Measurements from ENCODE around the gene TCEA2.

DNA sequence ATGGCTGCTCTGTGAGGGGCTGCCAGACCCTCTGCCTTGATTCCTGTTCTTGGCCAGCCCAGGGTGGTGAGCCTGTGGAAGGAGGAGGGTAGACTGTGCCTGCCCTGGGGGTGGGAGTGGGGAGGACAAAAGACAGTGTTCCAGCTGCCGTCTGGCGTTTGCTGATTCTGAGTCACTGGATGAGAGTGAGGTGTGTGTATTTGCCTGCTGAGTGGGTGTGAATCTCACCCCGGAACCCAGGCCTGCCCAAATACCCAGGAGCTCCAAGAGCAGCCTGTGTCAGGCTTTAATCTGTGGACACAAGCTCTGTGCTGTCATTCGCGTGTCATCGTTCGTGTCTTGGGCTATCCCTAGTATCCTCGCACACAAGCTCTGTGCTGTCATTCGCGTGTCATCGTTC, 23.8 kb downstream of the TCEA2 start:
- TF ChIP-seq CTCF (IDR thresholded peaks at IDR 0.05) (no peak), EZH2 (IDR thresholded peaks at IDR 0.05; ENCODE audit: borderline replicate concordance, insufficient read depth, low read depth, low read length, poor library complexity, severe bottlenecking) (no peak)

Data from B cell (primary cell).